ENCODE results near the gene GLI1.

DNA sequence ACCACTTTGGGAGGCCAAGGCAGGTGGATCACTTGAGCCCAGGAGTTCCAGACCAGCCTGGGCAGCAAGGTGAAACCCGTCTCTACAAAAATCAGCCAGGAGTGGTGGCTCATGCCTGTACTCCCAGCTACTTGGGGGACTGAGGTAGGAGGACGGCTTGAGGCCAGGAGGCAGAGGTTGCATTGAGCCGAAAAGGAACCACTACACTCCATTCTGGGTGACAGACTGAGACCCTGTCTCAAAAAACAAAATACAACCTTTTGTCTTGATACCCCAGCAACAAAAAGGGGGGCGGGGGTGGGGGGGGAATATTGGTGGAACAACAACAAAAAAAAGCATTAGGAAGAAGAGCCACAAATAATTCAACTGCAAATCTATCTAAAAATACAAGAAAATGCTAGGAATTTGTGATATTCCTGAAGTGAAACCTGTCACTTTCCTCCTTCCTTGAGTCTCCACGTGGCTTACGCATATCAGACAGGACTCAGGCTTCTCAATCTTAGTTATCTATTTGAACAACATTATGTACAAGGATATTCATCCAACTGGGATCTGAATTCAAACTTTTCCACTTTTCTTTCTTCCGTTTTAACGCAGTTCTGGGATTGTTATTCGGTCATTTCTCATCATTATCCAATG lies 30.0 kb upstream of the GLI1 start:
- TF ChIP-seq, protein P1, sequence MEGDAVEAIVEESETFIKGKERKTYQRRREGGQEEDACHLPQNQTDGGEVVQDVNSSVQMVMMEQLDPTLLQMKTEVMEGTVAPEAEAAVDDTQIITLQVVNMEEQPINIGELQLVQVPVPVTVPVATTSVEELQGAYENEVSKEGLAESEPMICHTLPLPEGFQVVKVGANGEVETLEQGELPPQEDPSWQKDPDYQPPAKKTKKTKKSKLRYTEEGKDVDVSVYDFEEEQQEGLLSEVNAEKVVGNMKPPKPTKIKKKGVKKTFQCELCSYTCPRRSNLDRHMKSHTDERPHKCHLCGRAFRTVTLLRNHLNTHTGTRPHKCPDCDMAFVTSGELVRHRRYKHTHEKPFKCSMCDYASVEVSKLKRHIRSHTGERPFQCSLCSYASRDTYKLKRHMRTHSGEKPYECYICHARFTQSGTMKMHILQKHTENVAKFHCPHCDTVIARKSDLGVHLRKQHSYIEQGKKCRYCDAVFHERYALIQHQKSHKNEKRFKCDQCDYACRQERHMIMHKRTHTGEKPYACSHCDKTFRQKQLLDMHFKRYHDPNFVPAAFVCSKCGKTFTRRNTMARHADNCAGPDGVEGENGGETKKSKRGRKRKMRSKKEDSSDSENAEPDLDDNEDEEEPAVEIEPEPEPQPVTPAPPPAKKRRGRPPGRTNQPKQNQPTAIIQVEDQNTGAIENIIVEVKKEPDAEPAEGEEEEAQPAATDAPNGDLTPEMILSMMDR (IDR thresholded peaks at IDR 0.05), result no peak
- TF ChIP-seq POLR2A (IDR thresholded peaks at IDR 0.05), result no peak
